ENCODE data around the gene PLOD3.

The PLOD3 gene

GRCh38 chr7:101180130-101180755, 37.1 kb downstream of the PLOD3 start, which contains the start of gene NAT16:
TSS of gene NAT16 (minus strand) at chr7:101180293. CDS start at chr7:101174807, 5,486 bp downstream.
- no peak for DNase-seq (ENCODE audit: low spot score)

GRCh38 chr7:101179713-101180112, 37.7 kb downstream of the PLOD3 start:
- no peak for DNase-seq (ENCODE audit: low spot score)

- DNase-seq (ENCODE audit: low spot score) = no peak
Measured at GRCh38 chr7:101179117-101179516, 38.3 kb downstream of the PLOD3 start.

- no peak for DNase-seq (ENCODE audit: low spot score)
Measured at GRCh38 chr7:101177644-101178043, 39.7 kb downstream of the PLOD3 start.

- DNase-seq (ENCODE audit: low spot score) = no peak
Measured at GRCh38 chr7:101175664-101176063, 41.7 kb downstream of the PLOD3 start.

DNA sequence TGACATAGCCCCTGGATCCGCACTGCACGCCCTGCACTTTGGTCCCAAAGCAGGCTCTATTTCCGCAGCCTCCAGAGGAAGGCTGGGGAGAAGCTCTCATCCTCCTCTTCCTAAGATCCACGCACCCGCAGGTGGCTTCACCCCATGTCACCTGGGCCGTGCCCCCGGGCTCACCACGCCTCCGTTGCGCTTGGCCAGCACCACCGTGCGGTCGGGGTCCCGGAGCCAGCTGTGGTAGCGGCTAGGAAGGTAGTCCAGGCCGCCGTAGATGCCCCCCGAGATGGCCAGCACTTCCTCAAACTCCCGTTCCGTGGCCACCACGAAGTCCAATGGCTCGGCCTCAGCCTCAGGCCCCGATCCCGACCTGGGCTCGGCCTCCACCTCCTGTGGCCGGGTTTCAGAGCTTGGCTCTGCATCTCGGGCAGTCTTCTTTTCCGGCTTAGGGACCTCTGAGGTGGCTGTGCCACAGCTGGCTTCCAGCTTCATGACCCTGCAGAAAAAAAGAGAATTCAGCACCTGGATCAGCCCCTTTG, 43.0 kb downstream of the PLOD3 start:
- no peak for DNase-seq (ENCODE audit: low spot score)

- peak; percentile 78 for DNase-seq (ENCODE audit: low spot score)
Measured at GRCh38 chr7:101173752-101174244, 43.6 kb downstream of the PLOD3 start.

DNA sequence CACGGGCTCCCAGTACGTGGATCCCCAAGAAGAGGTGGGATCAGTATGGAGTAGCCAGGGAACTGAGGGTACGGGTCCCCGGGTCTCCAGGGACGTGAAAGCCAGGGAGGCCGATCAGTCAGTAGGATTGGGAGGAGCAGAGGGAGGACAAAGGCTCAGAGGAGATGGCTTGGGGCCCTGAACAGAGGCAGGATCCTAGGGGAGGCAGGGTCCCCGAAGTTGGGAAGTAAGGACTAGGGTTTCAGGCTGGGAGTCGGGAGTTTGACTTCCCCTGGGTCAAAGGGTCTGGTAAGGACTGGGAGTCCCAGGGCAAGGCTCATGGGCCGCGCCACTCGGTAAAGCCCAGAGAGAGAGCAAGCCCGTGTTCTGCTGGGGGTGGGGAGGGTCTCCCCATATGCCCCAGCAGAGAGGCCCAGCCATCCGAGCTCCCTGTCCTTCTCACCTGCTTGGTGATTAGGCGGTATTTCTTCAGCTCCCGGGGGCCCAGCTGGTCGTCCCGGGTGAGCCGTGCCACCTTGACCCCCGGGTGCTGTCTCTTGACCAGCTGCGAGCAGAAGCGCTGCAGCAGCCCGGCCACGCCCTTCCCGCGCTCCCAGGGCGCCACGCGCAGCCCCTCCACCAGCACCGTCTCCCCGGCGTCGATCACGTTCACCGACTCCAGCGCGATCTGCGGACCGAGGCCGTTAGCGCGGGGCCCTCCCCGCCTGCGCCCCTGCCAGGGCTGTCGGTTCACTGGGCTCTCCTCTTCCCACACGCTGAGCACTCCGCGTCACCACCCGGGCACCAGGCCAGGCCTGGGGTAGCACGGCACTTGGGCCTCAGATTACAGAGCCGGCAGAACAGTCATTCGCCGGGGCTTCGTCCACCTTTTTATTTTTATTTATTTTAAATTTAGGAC, 44.3 kb downstream of the PLOD3 start:
- no peak for DNase-seq (ENCODE audit: low spot score)

GRCh38 chr7:101172005-101172853, 45.2 kb downstream of the PLOD3 start:
- DNase-seq (ENCODE audit: low spot score) = no peak

GRCh38 chr7:101171442-101171837, 45.9 kb downstream of the PLOD3 start:
- DNase-seq (ENCODE audit: low spot score) = no peak

- no peak for DNase-seq (ENCODE audit: low spot score)
Measured at GRCh38 chr7:101170617-101171441, 46.6 kb downstream of the PLOD3 start.

- DNase-seq (ENCODE audit: low spot score) = peak; percentile 78
Measured at GRCh38 chr7:101169838-101170551, 47.4 kb downstream of the PLOD3 start.

GRCh38 chr7:101169110-101169837, 48.1 kb downstream of the PLOD3 start:
- DNase-seq (ENCODE audit: low spot score) = no peak

GRCh38 chr7:101168412-101169049, 48.9 kb downstream of the PLOD3 start:
- no peak for DNase-seq (ENCODE audit: low spot score)

DNA sequence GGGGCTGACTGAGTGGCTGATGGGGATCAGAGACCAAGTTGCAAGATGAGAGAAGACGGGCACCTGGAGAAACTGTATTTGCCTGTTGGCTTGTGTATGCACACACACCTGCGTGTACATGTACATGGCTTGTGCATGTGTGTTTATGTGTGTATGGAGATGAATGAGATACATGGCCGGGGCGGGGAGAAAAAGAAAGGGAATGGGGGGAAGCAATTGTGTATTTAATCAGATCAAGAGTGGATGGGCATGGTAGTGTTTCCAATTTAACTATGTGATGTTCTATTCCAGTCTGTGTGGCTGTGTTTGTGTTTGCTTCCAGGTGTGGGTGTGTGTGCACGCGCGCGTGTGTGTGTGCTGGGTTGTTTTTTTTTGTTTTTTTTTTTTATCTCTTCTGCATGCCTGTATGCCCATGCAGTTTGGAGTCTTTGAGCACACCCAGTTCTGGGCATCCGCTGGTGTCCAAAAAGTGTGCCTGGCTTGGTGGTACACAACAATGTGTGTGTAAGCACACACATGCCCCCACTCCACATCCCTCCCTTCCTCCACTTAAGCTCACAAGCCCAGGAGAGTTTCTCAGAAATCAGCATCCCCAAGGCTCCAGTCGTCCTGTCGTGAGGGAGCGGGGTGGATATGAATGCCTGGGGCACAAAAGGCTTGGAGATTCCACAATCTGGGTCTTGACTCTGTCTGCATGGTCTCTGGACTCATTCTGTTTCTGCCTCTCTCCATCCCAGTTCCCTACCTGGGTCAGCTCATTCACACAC, 49.6 kb downstream of the PLOD3 start:
- no peak for DNase-seq (ENCODE audit: low spot score)

DNA sequence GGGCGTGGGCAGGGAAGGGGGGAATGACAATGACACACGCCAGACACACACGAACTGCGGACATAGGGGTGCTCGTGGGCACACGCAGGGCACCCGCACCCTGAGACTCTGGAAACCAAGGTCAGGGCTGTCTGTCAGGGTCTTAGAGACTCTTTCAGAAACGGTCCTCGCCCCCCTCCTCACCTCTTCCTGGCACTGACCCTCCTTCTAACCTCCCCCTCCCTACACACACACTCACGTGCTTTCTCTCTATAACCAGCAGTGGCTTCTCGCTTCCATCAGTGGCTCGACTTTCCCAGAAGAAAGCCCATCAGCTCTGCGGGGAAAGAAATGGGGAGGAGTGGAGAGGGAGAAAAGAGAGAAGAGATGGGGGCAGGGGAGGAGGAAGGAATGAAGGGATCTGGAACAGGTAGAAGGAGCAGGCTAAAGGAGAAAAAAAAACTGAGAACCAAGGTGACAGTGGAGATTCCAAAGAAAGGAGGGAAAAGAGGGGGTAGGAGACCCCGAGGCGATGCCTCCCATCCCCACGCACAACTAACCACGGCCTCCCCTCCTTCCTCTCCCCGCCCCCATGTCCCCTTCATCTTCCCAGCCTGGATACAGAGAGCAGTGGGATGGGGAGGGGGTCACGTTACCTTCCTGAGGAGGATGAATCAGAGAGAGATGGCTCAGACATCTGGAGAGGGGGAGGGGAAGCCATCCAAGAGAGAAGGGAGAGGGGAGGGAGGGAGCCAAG, 50.3 kb downstream of the PLOD3 start:
- no peak for DNase-seq (ENCODE audit: low spot score)

DNA sequence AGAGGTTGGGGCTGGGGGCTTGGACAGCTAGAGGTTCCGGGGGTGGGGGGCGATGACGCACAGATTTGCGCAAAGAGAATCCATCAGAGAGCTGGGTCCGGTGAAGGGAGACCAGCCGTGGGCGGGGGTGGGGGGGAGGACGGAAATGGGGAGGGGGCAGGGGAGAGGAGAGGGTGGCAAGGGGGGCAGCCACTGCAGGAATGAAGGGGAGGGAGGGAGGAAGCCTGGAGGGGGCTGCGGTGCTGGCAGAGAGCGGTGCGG, 50.8 kb downstream of the PLOD3 start:
- DNase-seq (ENCODE audit: low spot score) = no peak
